HEK293 (cell line): ENCODE measurements around the gene SLC1A1.

Source experiments
- ATF2 ChIP-seq: fragments of 450-650 bp; formaldehyde crosslinking; IDR thresholded peaks from 2 replicates; pipeline ENCODE4 v1.5.1; 2016; ENCODE audit warnings: missing biosample characterization, missing genetic modification characterization, low read depth
- BCL11B ChIP-seq: fragments of 450-650 bp; formaldehyde crosslinking; IDR thresholded peaks from 2 replicates; pipeline ENCODE4 v1.5.1; 2016; ENCODE audit warnings: low read depth, missing biosample characterization, missing genetic modification characterization
- EGR2 ChIP-seq: fragments of 450-650 bp; formaldehyde crosslinking; IDR thresholded peaks from 2 replicates; pipeline ENCODE4 v1.5.1; 2016; ENCODE audit warnings: low read depth, missing biosample characterization, missing genetic modification characterization
- ELK4 ChIP-seq: IDR thresholded peaks from 2 replicates; pipeline ENCODE4 v1.6.1; 2011; ENCODE audit warnings: mild to moderate bottlenecking, low read depth, low read length, borderline replicate concordance
- FEZF1 ChIP-seq: fragments of 450-650 bp; formaldehyde crosslinking; IDR thresholded peaks from 2 replicates; pipeline ENCODE4 v1.5.1; 2016; ENCODE audit warnings: missing biosample characterization, missing genetic modification characterization
- GFI1B ChIP-seq: fragments of 450-650 bp; formaldehyde crosslinking; IDR thresholded peaks from 2 replicates; pipeline ENCODE4 v1.5.1; 2016; ENCODE audit warnings: missing biosample characterization, missing genetic modification characterization
- HIC1 ChIP-seq: fragments of 450-650 bp; formaldehyde crosslinking; IDR thresholded peaks from 2 replicates; pipeline ENCODE4 v1.5.1; 2016; ENCODE audit warnings: missing biosample characterization, missing genetic modification characterization
- PATZ1 ChIP-seq: fragments of 450-650 bp; formaldehyde crosslinking; IDR thresholded peaks from 2 replicates; pipeline ENCODE4 v1.5.1; 2016; ENCODE audit warnings: missing biosample characterization, missing genetic modification characterization
- PRDM4 ChIP-seq: fragments of 450-650 bp; formaldehyde crosslinking; IDR thresholded peaks from 2 replicates; pipeline ENCODE4 v1.5.1; 2017; ENCODE audit warnings: missing biosample characterization, missing genetic modification characterization
- SETDB1 ChIP-seq: IDR thresholded peaks from one replicate; pipeline ENCODE4 v1.6.1; 2017; ENCODE audit warnings: mild to moderate bottlenecking, low read length, moderate library complexity, mixed read lengths; ENCODE audit not compliant: insufficient read length
- SP3 ChIP-seq: fragments of 450-650 bp; formaldehyde crosslinking; IDR thresholded peaks from 2 replicates; pipeline ENCODE4 v1.5.1; 2016; ENCODE audit warnings: missing biosample characterization, missing genetic modification characterization
- WT1 ChIP-seq: fragments of 450-650 bp; formaldehyde crosslinking; IDR thresholded peaks from 2 replicates; pipeline ENCODE4 v1.5.1; 2016; ENCODE audit warnings: missing biosample characterization, missing genetic modification characterization
- ZBTB21 ChIP-seq: fragments of 450-650 bp; formaldehyde crosslinking; IDR thresholded peaks from 2 replicates; pipeline ENCODE4 v1.5.1; 2017; ENCODE audit warnings: missing biosample characterization, missing genetic modification characterization
- ZBTB49 ChIP-seq: fragments of 450-650 bp; formaldehyde crosslinking; IDR thresholded peaks from 2 replicates; pipeline ENCODE4 v1.5.1; 2016; ENCODE audit warnings: missing biosample characterization, missing genetic modification characterization, low read depth
- ZFHX2 ChIP-seq: fragments of 450-650 bp; formaldehyde crosslinking; conservative IDR thresholded peaks from 2 replicates; pipeline ENCODE4 v1.5.1; 2016; ENCODE audit warnings: missing biosample characterization, missing genetic modification characterization
- ZFP69B ChIP-seq: fragments of 450-650 bp; formaldehyde crosslinking; IDR thresholded peaks from 2 replicates; pipeline ENCODE4 v1.5.1; 2016; ENCODE audit warnings: missing biosample characterization, missing genetic modification characterization
- ZNF16 ChIP-seq: fragments of 450-650 bp; formaldehyde crosslinking; IDR thresholded peaks from 2 replicates; pipeline ENCODE4 v1.5.1; 2016; ENCODE audit warnings: low read depth, missing biosample characterization, missing genetic modification characterization
- ZNF350 ChIP-seq: fragments of 450-650 bp; formaldehyde crosslinking; IDR thresholded peaks from 2 replicates; pipeline ENCODE4 v1.5.0; 2017; ENCODE audit warnings: missing biosample characterization, mild to moderate bottlenecking, missing genetic modification characterization
- ZNF366 ChIP-seq: fragments of 450-650 bp; formaldehyde crosslinking; conservative IDR thresholded peaks from 2 replicates; pipeline ENCODE4 v1.5.1; 2016; ENCODE audit warnings: missing biosample characterization, missing genetic modification characterization
- ZNF473 ChIP-seq: fragments of 450-650 bp; formaldehyde crosslinking; IDR thresholded peaks from 2 replicates; pipeline ENCODE4 v1.5.1; 2017; ENCODE audit warnings: missing biosample characterization, missing genetic modification characterization
- ZNF48 ChIP-seq: fragments of 450-650 bp; formaldehyde crosslinking; IDR thresholded peaks from 2 replicates; pipeline ENCODE4 v1.5.1; 2016; ENCODE audit warnings: missing biosample characterization, missing genetic modification characterization
- ZNF529 ChIP-seq: fragments of 450-650 bp; formaldehyde crosslinking; IDR thresholded peaks from 2 replicates; pipeline ENCODE4 v1.5.1; 2017; ENCODE audit warnings: missing genetic modification characterization, missing biosample characterization; ENCODE audit not compliant: insufficient replicate concordance
- ZNF558 ChIP-seq: fragments of 450-650 bp; formaldehyde crosslinking; IDR thresholded peaks from 2 replicates; pipeline ENCODE4 v1.5.1; 2016; ENCODE audit warnings: missing biosample characterization, missing genetic modification characterization
- ZNF560 ChIP-seq: fragments of 450-650 bp; formaldehyde crosslinking; IDR thresholded peaks from 2 replicates; pipeline ENCODE4 v1.5.1; 2017; ENCODE audit warnings: missing biosample characterization, missing genetic modification characterization, borderline replicate concordance
- ZNF626 ChIP-seq: fragments of 450-650 bp; sonication (Bioruptor Pico); formaldehyde crosslinking; IDR thresholded peaks from 2 replicates; pipeline ENCODE4 v1.5.1; 2018; ENCODE audit warnings: missing biosample characterization, missing genetic modification characterization, inconsistent platforms
- ZNF701 ChIP-seq: fragments of 450-650 bp; formaldehyde crosslinking; IDR thresholded peaks from 2 replicates; pipeline ENCODE4 v1.5.1; 2016; ENCODE audit warnings: missing biosample characterization, missing genetic modification characterization
- ZNF776 ChIP-seq: fragments of 450-650 bp; formaldehyde crosslinking; IDR thresholded peaks from 2 replicates; pipeline ENCODE4 v1.5.0; 2017; ENCODE audit warnings: missing biosample characterization, missing genetic modification characterization, borderline replicate concordance
- ZNF777 ChIP-seq: fragments of 450-650 bp; formaldehyde crosslinking; IDR thresholded peaks from 2 replicates; pipeline ENCODE4 v1.5.1; 2017; ENCODE audit warnings: missing biosample characterization, missing genetic modification characterization, borderline replicate concordance

The SLC1A1 gene

GRCh38 chr9:4489919-4490704 is at the start of gene SLC1A1 (continued):
- TF ChIP-seq ZNF48 (tag by site-specific recombination) (no peak), ZNF701 (tag by site-specific recombination) (no peak), ZNF626 (tag by site-specific recombination) (no peak), HIC1 (tag by site-specific recombination) (no peak; the same call in 1 of the 2 replicates), BCL11B (tag by site-specific recombination) (no peak), ZNF350 (tag by site-specific recombination) (no peak), ZFP69B (tag by site-specific recombination) (no peak), PATZ1 (tag by site-specific recombination) (peak; percentile 24), ZNF16 (no peak), ZNF776 (tag by site-specific recombination) (no peak), ZBTB49 (tag by site-specific recombination) (no peak), ZNF558 (tag by site-specific recombination) (no peak), SETDB1 (no peak), EGR2 (tag by site-specific recombination) (peak; percentile 60), WT1 (0 out of 2 replicates have a peak, but pooled peaks have one; percentile 26), ZNF529 (tag by site-specific recombination) (no peak), ELK4 (no peak), FEZF1 (tag by site-specific recombination) (peak; percentile 18; the same call in 1 of the 2 replicates), ZFHX2 (tag by site-specific recombination) (peak; percentile 77), GFI1B (tag by site-specific recombination) (no peak), ZNF473 (tag by site-specific recombination) (no peak), ZNF777 (no peak), ZNF560 (tag by site-specific recombination) (no peak), ATF2 (tag by site-specific recombination) (no peak), PRDM4 (tag by site-specific recombination) (no peak), ZBTB21 (tag by site-specific recombination) (no peak), SP3 (tag by site-specific recombination) (peak; percentile 45; the same call in 1 of the 2 replicates), ZNF366 (tag by site-specific recombination) (peak; percentile 36; the same call in 1 of the 2 replicates)
